ENCODE measurements around the gene ADGRF1. TPM values are rescaled to one million over a fixed set of nuclear protein-coding genes. Genes with fewer than 3 reads are reported as not detected.

The ADGRF1 gene
- polyA plus RNA-seq, 2 of the 4 experiments (the other 2 are of a cell fraction): 0.01 TPM; not detected in 1

DNA sequence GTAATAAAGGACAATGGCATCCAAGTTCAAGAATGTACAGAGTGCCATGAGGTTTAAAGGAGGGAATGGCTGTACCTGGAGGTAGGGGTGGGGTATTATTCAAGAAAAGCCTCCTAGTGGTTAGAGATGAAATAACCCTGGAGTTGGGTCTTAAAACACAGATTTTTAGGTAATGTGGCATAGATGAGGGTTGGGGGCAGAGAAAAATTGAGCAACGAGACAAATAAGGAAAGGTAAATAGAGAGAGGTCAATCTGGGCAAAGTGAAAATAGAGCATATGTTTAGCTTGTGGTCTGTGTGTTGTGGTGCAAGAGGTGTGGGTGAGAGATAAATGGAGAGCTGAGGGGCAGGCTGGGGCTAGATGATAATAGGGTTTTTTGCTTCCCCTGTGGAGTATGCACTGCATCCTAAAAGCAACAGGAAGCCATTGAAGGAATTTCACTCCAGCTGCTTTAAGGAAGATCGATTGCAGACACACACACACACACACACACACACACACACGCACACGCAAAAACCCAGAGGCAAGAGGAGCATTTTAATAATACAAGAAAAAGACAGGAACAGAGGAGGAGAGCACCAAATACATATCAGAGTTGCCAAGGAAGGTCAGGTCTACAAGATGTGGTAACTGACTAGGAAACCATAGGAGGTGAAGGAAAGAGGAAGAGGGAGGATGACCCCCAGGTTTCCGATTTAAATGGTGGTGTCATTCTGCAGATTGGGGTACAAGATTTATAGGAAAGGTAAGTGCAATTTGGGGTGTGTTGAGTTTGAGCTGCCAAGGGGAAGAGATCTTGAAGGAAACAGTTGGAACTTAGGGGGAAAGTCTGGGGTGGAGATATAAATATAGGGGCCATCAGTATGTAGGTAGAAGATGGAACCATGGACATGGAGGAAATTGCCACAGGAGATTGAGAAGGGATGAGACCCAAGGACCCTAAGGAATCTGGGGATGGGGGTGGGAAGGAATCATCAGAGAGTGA is 31.3 kb upstream of the ADGRF1 start:
- Histone ChIP-seq H3K9me3 (no peaks in the 10 kb centered on the region), H3K4me3 (no peak overlapping the region), H3K4me1 (no peaks in the 10 kb centered on the region), H3K27ac (no peak overlapping the region), H3K4me2 (no peak overlapping the region)
- TF ChIP-seq RCOR1 (IDR thresholded peaks at IDR 0.05; ENCODE audit: low read depth, low read length) (no peak), EHMT2 (IDR thresholded peaks at IDR 0.05; ENCODE audit: low read depth) (no peak), RAD21 (conservative IDR thresholded peaks at IDR 0.05 in 1 of 2, IDR thresholded peaks at IDR 0.05 in 1 of 2) (no peak), POLR2A (IDR thresholded peaks at IDR 0.05; ENCODE audit: low read length) (no peak), REST (IDR thresholded peaks at IDR 0.05) (no peak), CEBPB (IDR thresholded peaks at IDR 0.05) (no peak), RFX5 (IDR thresholded peaks at IDR 0.05) (no peak), MAZ (IDR thresholded peaks at IDR 0.05; ENCODE audit: borderline replicate concordance, low read depth, low read length) (no peak), BHLHE40 (IDR thresholded peaks at IDR 0.05; ENCODE audit: low read depth, low read length) (no peak), HEYL (CRISPR knock-in tag; IDR thresholded peaks at IDR 0.05) (no peak), HOXB5 (CRISPR knock-in tag; IDR thresholded peaks at IDR 0.05) (no peak), FOXS1 (CRISPR knock-in tag; IDR thresholded peaks at IDR 0.05) (no peak), ZC3H11A (IDR thresholded peaks at IDR 0.05) (no peak), SMC3 (IDR thresholded peaks at IDR 0.05) (no peak), MYC (IDR thresholded peaks at IDR 0.05; ENCODE audit: borderline replicate concordance, low read length) (no peak)
- TF ChIP-seq, protein P1, sequence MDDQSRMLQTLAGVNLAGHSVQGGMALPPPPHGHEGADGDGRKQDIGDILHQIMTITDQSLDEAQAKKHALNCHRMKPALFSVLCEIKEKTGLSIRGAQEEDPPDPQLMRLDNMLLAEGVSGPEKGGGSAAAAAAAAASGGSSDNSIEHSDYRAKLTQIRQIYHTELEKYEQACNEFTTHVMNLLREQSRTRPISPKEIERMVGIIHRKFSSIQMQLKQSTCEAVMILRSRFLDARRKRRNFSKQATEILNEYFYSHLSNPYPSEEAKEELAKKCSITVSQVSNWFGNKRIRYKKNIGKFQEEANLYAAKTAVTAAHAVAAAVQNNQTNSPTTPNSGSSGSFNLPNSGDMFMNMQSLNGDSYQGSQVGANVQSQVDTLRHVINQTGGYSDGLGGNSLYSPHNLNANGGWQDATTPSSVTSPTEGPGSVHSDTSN (IDR thresholded peaks at IDR 0.05): no peak
- TF ChIP-seq, protein P2, sequence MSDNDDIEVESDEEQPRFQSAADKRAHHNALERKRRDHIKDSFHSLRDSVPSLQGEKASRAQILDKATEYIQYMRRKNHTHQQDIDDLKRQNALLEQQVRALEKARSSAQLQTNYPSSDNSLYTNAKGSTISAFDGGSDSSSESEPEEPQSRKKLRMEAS (IDR thresholded peaks at IDR 0.05): no peak
- ATAC-seq (peak in 1 of 2 experiments; percentile 39; a peak in 1 of 6 replicates), DNase-seq (ENCODE audit: low read depth in 1 of 2, low spot score in 1 of 2) (peak in 1 of 2 experiments; percentile 9), FAIRE-seq (no peak)
- POLR2A ChIA-PET: no interaction called here
- 77% methylated on average over 5 of the region's 5 CpGs for WGBS (ENCODE audit: missing lambda C conversion rate)
- CTCF ChIA-PET: interaction anchor here (1.3 to 1.7 kb wide), 3 partner anchors 13 to 236 kb away, joined by 3 to 4 read pairs (median 3); partner anchors contain the start of gene TNFRSF21

- no peak for ATAC-seq
- ChIA-PET POLR2A (no interaction called here), CTCF (interaction anchor here (1.5 to 1.7 kb wide), 2 partner anchors 13 to 236 kb away, joined by 3 to 4 read pairs; partner anchors contain the start of gene TNFRSF21)
- no peak for DNase-seq (ENCODE audit: low read depth in 1 of 2, low spot score in 1 of 2)
- Histone ChIP-seq H3K4me2 (no peak overlapping the region), H3K4me1 (no peaks in the 10 kb centered on the region), H3K4me3 (no peak overlapping the region), H3K9me3 (no peaks in the 10 kb centered on the region), H3K27ac (no peak overlapping the region)
- 0% methylated on average over 1 of the region's 1 CpG for WGBS (ENCODE audit: missing lambda C conversion rate)
- no peak for FAIRE-seq
- TF ChIP-seq FOXS1 (CRISPR knock-in tag; IDR thresholded peaks at IDR 0.05) (no peak), KDM1A (IDR thresholded peaks at IDR 0.05; ENCODE audit: low read depth) (no peak), CBX2 (IDR thresholded peaks at IDR 0.05; ENCODE audit: borderline replicate concordance, low read depth) (no peak), POLR2A (IDR thresholded peaks at IDR 0.05; ENCODE audit: low read length) (no peak), TFCP2L1 (CRISPR knock-in tag; IDR thresholded peaks at IDR 0.05) (no peak), NPAS2 (CRISPR knock-in tag; IDR thresholded peaks at IDR 0.05; ENCODE audit: borderline replicate concordance) (no peak), EP300 (IDR thresholded peaks at IDR 0.05) (no peak), SMC3 (IDR thresholded peaks at IDR 0.05) (no peak)
- TF ChIP-seq, protein P1 (IDR thresholded peaks at IDR 0.05): no peak
Measured at GRCh38 chr6:47072667-47073066, 30.5 kb upstream of the ADGRF1 start.

Data from A549 (cell line).